Kidney (tissue), 14 donors: Measurements from ENCODE around the gene TMEM132C. TPM values are rescaled to one million over a fixed set of nuclear protein-coding genes. Genes with fewer than 3 reads are reported as not detected.

Experiments used
- DNase-seq, 5 donors: peaks; one replicate each; pipeline ENCODE4 v3.0.0-alpha.2; 2013 to 2020
- FAIRE-seq: peaks from 2 replicates; lab custom pipeline; 2012; peaks lifted over from hg19 to GRCh38; lab: Jason Lieb, UNC
- H3K27ac ChIP-seq, 2 donors: one replicate each; pipeline ENCODE4 v1.7.0; 2013; ENCODE audit warnings: low read depth in 2 of 2, low read length in 2 of 2, inconsistent platforms in 1 of 2
- H3K27me3 ChIP-seq: one replicate; pipeline ENCODE4 v1.7.1; 2013; ENCODE audit warnings: low read length, inconsistent platforms; ENCODE audit not compliant: control insufficient read depth, insufficient read depth
- H3K36me3 ChIP-seq, 3 donors: one replicate each; pipeline versions ENCODE4 v1.7.0 to v1.7.1; 2013; ENCODE audit warnings: low read length in 3 of 3, control low read depth in 1 of 3, inconsistent platforms in 1 of 3; ENCODE audit not compliant: insufficient read depth in 3 of 3, control insufficient read depth in 2 of 3
- H3K4me1 ChIP-seq, 3 donors: one replicate each; pipeline versions ENCODE4 v1.7.0 to v1.7.1; 2013; ENCODE audit warnings: low read length in 3 of 3, inconsistent platforms in 1 of 3, low read depth in 1 of 3; ENCODE audit not compliant: control insufficient read depth in 2 of 3, insufficient read depth in 2 of 3
- H3K4me3 ChIP-seq, 3 donors: one replicate each; pipeline versions ENCODE4 v1.7.0 to v1.8.1; 2013; ENCODE audit warnings: low read length in 3 of 3, control low read depth in 1 of 3, inconsistent platforms in 1 of 3
- H3K9ac ChIP-seq, 3 donors: one replicate each; pipeline versions ENCODE4 v1.7.0 to v1.7.1; 2013; ENCODE audit warnings: low read length in 3 of 3, control low read depth in 1 of 3, inconsistent platforms in 1 of 3
- H3K9me3 ChIP-seq, 3 donors: one replicate each; pipeline versions ENCODE4 v1.7.0 to v1.7.1; 2013; ENCODE audit warnings: low read length in 3 of 3, control low read depth in 1 of 3, inconsistent platforms in 1 of 3; ENCODE audit not compliant: control insufficient read depth in 2 of 3, insufficient read depth in 1 of 3
- intact Hi-C: fragments of 100-400 bp; cut with DNase I; formaldehyde crosslinking; loops from one replicate; pipeline ENCODE4 v1.11.1; 2022
- polyA plus RNA-seq: library from polyadenylated mRNA; stranded (reverse); fragments of 350-450 nt; fragmentation: Illumina TruSeq; extraction: RNeasy Lipid Tissue Mini Kit (QIAGEN cat#74804); gene quantifications from one replicate; pipeline ENCODE4 v1.2.3, GENCODE V29; 2014; ENCODE audit warnings: low read depth, low replicate concordance; ENCODE audit not compliant: insufficient read depth
- total RNA-seq: library from RNA; stranded (reverse); fragmentation: NEBNext Ultra II Directional; extraction: Animal tissue kit (Norgen Biotek cat#: 25700); gene quantifications from one replicate; pipeline ENCODE4 v1.2.1, GENCODE V29; 2021
- TF ChIP-seq, protein P1 (sequence below): IDR thresholded peaks from 3 replicates; pipeline ENCODE4 v1.5.1; 2012; ENCODE audit warnings: mild to moderate bottlenecking, moderate library complexity, borderline replicate concordance; ENCODE audit not compliant: insufficient read depth; ENCODE audit errors: extremely low read depth
- donor health status: control.
- donor health status: control.
- donor health status: control.
- donor health status: control.
- donor health status: control.
- donor health status: DM: yes; HTN: yes; CAD: no.
- donor health status: Normal renal cell carcinoma (clear cell type).

TMEM132C gene
- total and polyA plus RNA-seq, 2 donors from 2014 or later = 0.28 to 0.75 TPM

DNA sequence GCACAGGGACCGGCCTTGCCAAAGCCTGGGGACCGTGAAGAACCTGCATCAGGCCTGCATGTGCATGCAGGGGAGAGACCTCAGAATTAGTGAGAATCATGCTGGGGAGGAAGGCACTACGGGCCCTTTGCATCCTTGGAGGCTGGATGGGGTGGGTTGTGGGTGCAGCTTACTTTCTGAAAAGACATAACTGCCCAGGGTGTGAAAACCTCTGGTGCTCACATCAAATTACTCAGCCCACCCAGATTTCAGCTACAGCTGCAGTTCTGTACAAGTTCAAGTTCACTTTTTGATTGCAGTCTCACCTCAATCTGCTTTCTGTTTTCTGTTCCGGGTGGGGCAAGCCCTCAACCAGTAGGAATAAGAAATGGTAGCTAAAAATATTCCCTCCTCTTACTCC is 426.1 kb downstream of the TMEM132C start:
- TF ChIP-seq, protein P1, sequence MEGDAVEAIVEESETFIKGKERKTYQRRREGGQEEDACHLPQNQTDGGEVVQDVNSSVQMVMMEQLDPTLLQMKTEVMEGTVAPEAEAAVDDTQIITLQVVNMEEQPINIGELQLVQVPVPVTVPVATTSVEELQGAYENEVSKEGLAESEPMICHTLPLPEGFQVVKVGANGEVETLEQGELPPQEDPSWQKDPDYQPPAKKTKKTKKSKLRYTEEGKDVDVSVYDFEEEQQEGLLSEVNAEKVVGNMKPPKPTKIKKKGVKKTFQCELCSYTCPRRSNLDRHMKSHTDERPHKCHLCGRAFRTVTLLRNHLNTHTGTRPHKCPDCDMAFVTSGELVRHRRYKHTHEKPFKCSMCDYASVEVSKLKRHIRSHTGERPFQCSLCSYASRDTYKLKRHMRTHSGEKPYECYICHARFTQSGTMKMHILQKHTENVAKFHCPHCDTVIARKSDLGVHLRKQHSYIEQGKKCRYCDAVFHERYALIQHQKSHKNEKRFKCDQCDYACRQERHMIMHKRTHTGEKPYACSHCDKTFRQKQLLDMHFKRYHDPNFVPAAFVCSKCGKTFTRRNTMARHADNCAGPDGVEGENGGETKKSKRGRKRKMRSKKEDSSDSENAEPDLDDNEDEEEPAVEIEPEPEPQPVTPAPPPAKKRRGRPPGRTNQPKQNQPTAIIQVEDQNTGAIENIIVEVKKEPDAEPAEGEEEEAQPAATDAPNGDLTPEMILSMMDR = no peak
- Histone ChIP-seq H3K9me3 (peaks cover 0 to 4% (median 0%) of the 10 kb centered on the region in 3 donors), H3K9ac (no peak overlapping the region), H3K36me3 (no peaks in the 10 kb centered on the region), H3K27me3 (no peaks in the 10 kb centered on the region), H3K4me3 (no peak overlapping the region), H3K27ac (no peak overlapping the region), H3K4me1 (no peaks in the 10 kb centered on the region)
- FAIRE-seq = no peak
- no peak for DNase-seq
- intact Hi-C loops = no loop called here

DNA sequence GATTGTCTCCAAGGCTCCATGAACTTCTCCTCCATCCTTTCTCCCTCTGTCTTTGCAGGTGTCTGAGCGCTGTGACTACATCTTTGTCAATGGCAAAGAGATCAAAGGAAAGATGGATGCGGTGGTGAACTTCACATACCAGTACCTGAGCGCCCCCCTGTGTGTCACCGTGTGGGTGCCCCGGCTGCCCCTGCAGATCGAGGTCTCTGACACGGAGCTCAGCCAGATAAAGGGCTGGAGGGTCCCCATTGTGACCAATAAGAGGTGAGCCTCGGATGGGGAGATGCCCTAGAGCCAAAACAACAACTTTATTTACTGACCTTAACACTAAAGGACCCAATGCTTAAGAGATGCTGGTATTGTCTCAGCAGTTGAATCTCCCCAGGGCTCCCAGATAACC is 426.8 kb downstream of the TMEM132C start:
- Histone ChIP-seq H3K9ac (no peak overlapping the region), H3K27me3 (no peaks in the 10 kb centered on the region), H3K4me1 (no peaks in the 10 kb centered on the region), H3K36me3 (no peaks in the 10 kb centered on the region), H3K27ac (no peak overlapping the region), H3K4me3 (no peak overlapping the region), H3K9me3 (peaks cover 0 to 4% (median 0%) of the 10 kb centered on the region in 3 donors)
- intact Hi-C loops = no loop called here
- DNase-seq (no peak), FAIRE-seq (no peak)
- TF ChIP-seq, protein P1 = no peak

DNA sequence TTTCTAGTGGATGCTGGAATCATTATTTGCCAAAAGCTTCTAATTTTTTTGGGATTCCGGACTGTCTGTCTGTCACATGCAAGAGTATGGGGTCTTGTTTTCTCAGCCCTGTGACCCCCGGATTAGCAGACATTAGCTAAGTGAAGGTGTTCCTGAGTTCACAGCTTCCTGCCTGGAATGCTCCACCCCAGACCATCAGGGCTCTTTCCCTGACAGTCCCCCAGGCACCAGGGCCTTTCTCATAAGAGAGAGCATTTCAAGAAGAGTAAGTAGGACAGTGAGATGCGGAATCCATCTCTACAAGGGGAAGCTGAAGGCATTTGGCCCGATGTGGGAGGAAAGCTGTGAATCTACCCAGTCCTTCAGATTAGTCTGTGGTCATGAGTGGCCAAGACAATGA is 427.5 kb downstream of the TMEM132C start:
- peaks cover 0 to 4% (median 0%) of the 10 kb centered on the region in 3 donors for H3K9me3 ChIP-seq
- DNase-seq = no peak
- no peak overlapping the region for H3K4me3 ChIP-seq
- intact Hi-C loops = no loop called here
- H3K9ac ChIP-seq = no peak overlapping the region
- no peaks in the 10 kb centered on the region for H3K4me1 ChIP-seq
- H3K27me3 ChIP-seq = no peaks in the 10 kb centered on the region
- no peak overlapping the region for H3K27ac ChIP-seq
- TF ChIP-seq, protein P1 = no peak
- no peak for FAIRE-seq
- no peaks in the 10 kb centered on the region for H3K36me3 ChIP-seq

DNA sequence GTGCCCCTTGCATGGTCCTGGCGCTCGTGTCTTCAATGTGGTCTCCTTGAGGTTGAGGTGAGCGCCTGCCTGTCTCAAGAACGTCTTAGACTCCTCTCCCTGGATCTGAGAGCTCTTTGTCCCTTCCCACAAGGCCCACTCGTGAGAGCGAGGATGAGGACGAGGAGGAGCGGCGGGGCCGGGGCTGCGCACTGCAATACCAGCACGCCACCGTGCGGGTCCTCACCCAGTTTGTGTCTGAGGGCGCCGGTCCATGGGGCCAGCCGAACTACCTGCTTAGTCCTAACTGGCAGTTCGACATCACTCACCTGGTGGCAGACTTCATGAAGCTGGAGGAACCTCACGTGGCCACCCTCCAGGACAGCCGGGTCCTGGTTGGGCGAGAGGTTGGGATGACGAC is 428.7 kb downstream of the TMEM132C start:
- Histone ChIP-seq H3K27ac (no peak overlapping the region), H3K27me3 (no peaks in the 10 kb centered on the region), H3K9me3 (peaks cover 0 to 4% (median 0%) of the 10 kb centered on the region in 3 donors), H3K36me3 (no peaks in the 10 kb centered on the region), H3K4me3 (no peak overlapping the region), H3K9ac (no peak overlapping the region), H3K4me1 (no peaks in the 10 kb centered on the region)
- intact Hi-C loops = no loop called here
- TF ChIP-seq, protein P1 = no peak
- no peak for DNase-seq
- no peak for FAIRE-seq
